ENCODE data around the gene PRSS35.
"Not testable (repeated sequence)": the region's sequence is repeated elsewhere in the genome, so short reads cannot be mapped to it uniquely, and the experiment has no call there.

The PRSS35 gene, protein sequence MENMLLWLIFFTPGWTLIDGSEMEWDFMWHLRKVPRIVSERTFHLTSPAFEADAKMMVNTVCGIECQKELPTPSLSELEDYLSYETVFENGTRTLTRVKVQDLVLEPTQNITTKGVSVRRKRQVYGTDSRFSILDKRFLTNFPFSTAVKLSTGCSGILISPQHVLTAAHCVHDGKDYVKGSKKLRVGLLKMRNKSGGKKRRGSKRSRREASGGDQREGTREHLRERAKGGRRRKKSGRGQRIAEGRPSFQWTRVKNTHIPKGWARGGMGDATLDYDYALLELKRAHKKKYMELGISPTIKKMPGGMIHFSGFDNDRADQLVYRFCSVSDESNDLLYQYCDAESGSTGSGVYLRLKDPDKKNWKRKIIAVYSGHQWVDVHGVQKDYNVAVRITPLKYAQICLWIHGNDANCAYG

DNA sequence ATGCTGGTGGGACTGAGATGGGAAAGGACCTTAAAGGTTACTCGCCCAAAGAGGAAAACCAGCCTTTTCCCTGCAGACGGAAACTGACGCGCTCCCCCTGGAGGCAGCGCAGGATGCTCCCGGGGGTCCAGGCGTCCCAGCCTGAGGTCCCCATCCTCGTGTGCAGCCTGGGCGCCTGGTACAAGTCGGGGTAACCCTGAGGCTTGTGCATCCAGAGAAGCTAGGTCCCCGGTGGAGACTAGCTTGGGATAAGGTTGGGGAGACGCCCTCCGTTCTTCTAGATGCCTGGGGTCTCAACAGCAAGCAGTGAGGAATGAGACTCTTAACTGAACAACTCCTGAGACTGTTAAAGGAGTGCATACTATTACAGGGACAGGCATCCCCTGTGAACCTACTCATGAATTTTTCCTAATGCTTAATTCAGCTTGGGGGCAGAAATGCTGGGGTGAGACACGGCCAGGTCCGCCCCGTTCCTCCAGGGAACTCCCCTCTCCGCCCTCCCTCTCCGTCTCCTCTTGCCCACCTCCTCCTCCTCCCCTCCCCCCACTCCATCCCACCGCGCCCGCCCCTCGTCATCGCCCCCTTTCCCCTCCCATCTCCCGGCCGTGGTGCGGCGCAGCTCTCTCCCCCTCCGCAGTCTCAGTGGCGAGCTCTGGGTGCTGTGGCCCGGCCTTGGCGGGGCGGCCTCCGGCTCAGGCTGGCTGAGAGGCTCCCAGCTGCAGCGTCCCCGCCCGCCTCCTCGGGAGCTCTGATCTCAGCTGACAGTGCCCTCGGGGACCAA, at the start of gene PRSS35:
Gene PRSS35 (plus strand): TSS at position 634 of the 781 bp plus-strand sequence. CDS start 10,908 bp downstream, outside the sequence.
- peak; percentile 5 for DNase-seq

GRCh38 chr6:83463886-83464285, 48.4 kb upstream of the PRSS35 start:
- DNase-seq: no peak

- DNase-seq: no peak
These were observed 47.8 kb upstream of the PRSS35 start for GRCh38 chr6:83464381-83465140.

GRCh38 chr6:83466328-83466727, 46.0 kb upstream of the PRSS35 start:
- no peak for DNase-seq

DNA sequence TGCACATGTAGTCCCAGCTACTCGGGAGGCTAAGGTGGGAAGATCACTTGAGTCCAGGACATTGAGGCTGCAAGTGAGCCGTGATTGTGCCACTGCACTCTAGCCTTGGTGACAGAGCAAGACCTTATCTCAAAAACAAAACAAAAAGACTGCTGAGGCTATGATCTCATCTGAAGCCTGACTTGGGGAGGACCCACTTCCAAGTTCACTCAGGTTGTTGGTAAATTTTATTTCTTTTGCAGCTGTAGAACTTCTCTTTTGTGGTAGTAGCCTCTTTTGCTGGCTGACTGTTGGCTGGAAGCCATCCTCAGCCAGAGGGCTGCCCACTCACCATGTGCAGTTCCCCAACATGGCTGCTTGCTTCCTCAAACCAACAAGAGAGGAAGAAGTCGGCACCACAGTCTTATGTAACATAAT, 44.7 kb upstream of the PRSS35 start:
- no peak for DNase-seq

DNA sequence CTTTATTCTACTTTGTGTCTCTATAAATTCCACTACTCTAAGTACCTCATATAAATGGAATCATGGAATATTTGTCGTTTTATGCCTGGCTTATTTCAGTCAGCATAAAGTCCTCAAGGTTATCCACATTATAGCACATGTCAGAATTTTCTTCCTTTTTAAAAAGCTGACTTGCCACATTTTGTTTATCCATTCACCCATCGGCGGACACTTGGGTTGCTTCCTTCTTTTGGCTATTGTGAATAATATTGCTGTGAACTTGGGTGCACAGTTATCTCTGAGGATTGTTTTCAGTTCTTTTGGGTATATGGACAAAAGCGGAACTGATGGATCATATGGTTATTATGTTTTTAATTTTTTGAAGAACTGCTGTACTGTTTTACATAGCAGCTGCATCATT, 42.3 kb upstream of the PRSS35 start:
- DNase-seq: no peak

DNA sequence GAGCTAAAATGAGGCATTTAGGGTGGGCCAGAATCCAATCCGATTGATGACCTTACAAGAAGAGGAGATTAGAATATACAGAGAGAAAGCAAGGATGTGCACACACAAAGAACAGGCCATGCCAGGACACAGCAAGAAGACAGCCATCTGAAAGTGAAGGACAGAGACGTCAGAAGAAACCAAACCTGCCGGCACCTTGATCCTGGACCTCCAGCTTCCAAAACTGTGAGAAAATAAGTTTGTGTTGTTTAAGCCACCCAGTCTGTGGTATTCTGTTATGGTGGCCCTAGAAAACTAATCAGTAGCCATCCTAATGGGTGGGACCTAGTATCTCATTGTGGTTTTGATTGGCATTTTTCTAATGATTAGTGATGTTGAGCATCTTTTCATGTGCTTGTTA, 41.7 kb upstream of the PRSS35 start:
- DNase-seq: no peak

- no peak for DNase-seq
These were observed 39.6 kb upstream of the PRSS35 start for GRCh38 chr6:83472767-83473166.

- no peak for DNase-seq
These were observed 38.0 kb upstream of the PRSS35 start for GRCh38 chr6:83474309-83474708.

DNA sequence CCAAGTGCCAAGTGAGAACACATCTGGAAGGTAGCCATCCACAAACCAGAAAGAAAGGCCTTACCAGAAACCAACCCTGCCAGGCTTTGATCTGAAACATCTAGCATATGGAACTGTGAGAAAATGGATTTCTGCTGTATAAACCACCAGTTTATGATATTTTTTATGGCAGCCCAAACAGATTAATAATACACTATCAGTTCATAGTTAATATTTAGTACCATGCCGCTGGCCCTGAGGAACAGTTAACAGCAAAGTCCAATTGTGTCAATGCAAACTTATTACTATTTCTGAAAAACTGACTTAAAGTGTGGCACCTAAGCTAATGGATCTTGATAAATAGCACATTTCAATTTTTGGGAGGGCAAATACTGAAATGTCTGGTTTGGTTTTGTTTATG, 35.4 kb upstream of the PRSS35 start:
- no peak for DNase-seq

- no peak for DNase-seq
These were observed 32.9 kb upstream of the PRSS35 start for GRCh38 chr6:83479389-83479788.

- no peak for DNase-seq
These were observed 31.9 kb upstream of the PRSS35 start for GRCh38 chr6:83480470-83480869.

DNA sequence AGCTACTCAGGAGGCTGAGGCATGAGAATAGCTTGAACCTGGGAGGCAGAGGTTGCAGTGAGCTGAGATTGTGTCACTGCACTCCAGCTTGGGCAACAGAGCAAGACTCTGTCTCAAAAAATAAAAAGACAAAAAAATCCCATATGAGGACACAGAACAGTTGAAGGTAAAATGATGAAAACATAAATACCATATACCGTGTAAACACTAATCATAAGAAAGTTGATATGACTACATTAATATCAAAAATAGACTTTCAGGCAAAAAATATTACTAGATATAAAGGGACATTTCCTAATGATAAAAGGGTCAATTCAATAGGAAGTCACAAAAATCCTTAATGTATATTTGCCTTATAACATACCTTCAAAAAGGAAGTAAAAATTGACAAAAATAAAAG, 30.4 kb upstream of the PRSS35 start:
- DNase-seq: not testable (repeated sequence)

DNA sequence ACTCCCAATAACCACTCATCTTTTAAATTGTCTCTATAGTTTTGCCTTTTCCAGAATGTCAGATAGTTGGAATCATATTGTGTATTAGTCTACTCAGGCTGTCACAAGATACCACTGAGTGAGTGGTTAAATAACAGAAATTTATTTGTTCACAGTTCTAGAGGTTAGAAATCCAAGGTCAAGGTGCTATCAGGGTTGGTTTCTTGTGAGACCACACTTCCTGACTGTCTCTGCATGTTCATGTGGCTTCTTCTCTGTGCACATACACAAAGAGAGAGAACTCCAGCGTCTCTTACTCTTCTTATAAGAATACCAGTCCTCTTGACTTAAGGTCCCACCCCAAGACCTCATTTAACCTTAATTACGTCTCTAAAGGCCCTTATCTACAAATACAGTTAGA, 23.9 kb upstream of the PRSS35 start:
- no peak for DNase-seq

GRCh38 chr6:83488861-83489260, 23.5 kb upstream of the PRSS35 start:
- DNase-seq: no peak

GRCh38 chr6:83490217-83490807, 22.0 kb upstream of the PRSS35 start:
- DNase-seq: no peak

- no peak for DNase-seq
These were observed 7.0 kb upstream of the PRSS35 start for GRCh38 chr6:83505356-83505755.

DNA sequence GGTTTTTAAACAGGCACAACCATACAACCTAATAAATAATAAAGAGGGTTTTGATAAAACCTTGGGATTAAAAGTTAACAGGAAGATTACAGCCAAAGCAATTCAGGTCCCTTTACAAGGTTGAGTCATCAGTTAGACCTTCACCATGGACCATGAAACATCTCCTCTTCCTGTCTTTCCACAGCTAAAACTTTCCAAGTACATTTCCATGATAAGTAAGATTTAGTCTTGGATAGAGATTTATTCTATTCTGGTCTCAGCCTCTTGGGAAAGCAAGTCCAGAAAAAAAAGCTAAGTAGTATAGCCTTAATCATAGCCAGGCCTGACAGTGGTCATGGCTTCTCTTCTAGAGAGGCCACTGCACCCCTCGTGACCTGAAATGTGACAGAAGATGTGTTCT, 2.9 kb upstream of the PRSS35 start:
- no peak for DNase-seq

DNA sequence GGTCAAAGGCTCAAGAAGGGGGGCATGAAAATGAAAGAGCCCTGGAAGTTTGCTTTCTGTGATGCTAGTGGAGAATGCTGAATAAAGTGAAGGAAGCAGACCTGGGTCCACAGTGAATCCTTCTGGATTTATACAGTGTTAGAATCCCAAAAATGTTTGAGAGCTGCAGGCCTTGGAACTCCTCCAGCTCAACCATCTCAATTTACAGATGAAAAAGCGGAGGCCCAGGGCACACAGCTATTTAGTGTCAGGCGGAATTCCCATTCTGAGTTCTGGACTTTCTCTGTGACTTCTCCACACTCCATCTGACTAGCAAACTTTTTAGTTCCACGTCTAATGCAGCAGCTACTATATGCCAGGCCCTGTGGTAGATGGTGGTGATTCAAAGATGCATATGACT, 1.5 kb upstream of the PRSS35 start:
- DNase-seq: no peak

DNA sequence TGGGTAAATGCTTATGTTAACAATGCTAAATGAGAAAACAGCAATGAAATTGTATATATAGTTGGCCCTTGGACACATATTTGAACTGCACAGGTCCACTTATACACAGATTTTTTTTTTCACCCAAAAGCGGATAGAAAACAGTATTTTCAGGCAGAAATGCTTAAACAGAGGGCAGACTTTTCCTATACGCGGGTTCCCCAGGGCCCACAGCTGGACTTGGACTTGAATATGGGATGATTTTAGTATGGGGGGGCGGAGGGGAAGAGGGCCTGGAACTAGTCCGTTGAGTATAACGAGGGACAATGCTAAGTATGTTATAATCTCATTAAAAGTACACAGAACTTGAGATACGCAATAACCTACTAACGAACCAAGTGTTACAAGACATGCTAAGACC, 1.1 kb upstream of the PRSS35 start:
- no peak for DNase-seq

DNA sequence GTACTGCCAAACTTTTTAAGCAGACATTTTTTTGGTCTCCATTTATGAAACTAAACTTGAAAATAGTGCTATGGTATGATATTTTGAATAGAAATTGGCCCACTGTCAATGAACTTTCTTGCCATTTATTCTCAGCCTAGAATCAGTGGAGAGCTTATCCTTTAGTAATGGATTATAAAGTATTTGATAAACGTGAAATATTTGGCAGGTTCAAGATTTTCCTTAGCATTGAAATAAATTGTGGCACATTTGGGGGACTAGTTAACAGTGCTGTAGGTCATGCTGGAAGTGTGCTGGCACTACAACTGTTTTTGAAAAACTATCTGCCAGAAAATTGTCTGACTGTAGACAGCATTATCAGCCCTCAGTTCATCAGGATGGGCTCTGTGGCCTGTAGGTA, 2.1 kb downstream of the PRSS35 start:
- no peak for DNase-seq

DNA sequence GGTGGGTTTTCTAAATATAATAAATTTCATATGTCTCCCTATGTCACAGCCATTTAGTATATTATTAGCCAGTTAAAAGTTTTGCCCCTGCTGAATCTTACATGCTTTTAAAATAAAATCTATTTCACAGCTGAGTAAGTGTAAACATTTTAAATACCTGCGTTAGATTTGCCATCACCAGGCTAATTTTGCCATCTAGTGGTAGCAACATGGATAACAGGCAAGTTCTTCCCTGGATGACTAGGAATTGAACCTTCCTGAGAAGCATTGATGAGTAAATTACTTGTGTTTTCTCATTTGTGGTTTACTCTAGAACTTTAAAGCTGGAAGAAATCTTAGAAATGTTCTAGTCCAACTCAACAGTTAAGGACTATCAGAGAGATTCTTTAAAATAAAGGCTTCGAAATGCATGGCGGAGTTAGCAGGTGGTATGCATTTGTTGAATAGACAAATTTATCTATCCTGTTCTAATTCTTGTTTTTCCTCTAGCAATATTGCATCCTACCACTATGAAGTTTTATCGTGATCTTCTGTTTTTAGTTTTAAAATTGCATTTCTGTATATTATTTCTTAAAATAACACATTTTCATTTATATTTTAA, 2.6 kb downstream of the PRSS35 start:
- DNase-seq: no peak

- DNase-seq: no peak
These were observed 5.2 kb downstream of the PRSS35 start for GRCh38 chr6:83517500-83517899.

Measured in CD4-positive, alpha-beta T cell treated with Interleukin-6 for 4 hours (primary cell).